ENCODE measurements around the gene MAN2B2. TPM values are rescaled to one million over a fixed set of nuclear protein-coding genes. Genes with fewer than 3 reads are reported as not detected.

The MAN2B2 gene
- total and polyA plus RNA-seq, 9 of the 15 experiments (the other 6 are each of a cell fraction or from before 2014, with no cell fraction given), result 0.21 to 8.8 (median 3.7) TPM

- Histone ChIP-seq H3K36me3 (ENCODE audit: control insufficient read depth, insufficient read depth, low read length) (no peaks in the 10 kb centered on the region), H3K9me1 (ENCODE audit: control insufficient read depth, insufficient read depth, low read length) (no peaks in the 10 kb centered on the region), H3K4me2 (ENCODE audit: insufficient read depth, low read length) (no peak overlapping the region), H3K79me2 (ENCODE audit: control insufficient read depth, insufficient read depth, low read length) (no peaks in the 10 kb centered on the region), H3K27me3 (ENCODE audit: control insufficient read depth in 2 of 2, insufficient read depth in 2 of 2, low read length in 2 of 2) (peaks cover 0 to 25% of the 10 kb centered on the region in 2 experiments; a peak in 1 of 5 replicates), H4K20me1 (replicated peaks; ENCODE audit: control insufficient read depth, insufficient read depth, low read length) (peaks cover 14% of the 10 kb centered on the region), H3K27ac (ENCODE audit: extremely low read depth, low read depth, low read length) (no peak overlapping the region), H3K4me3 (no peak overlapping the region), H3K9ac (ENCODE audit: insufficient read depth in 1 of 2, low read depth in 2 of 2, low read length in 2 of 2) (no peak overlapping the region), H3K4me1 (replicated peaks in 1 of 2; ENCODE audit: control insufficient read depth in 2 of 2, insufficient read depth in 2 of 2, low read length in 2 of 2) (no peaks in the 10 kb centered on the region), H3K9me3 (replicated peaks; ENCODE audit: control insufficient read depth, insufficient read depth, low read depth, low read length) (no peaks in the 10 kb centered on the region), H2AFZ (ENCODE audit: low read depth, low read length) (no peak overlapping the region)
- peak; percentile 64 for FAIRE-seq
- peak; percentile 51 to 61 (median 58) for DNase-seq (ENCODE audit: extremely low read depth in 1 of 4, low spot score in 3 of 4)
- peak; percentile 93 for ATAC-seq
- intact Hi-C loops (cut with micrococcal nuclease) (loop anchor here (5.0 to 10.0 kb wide), 4 partner anchors 129 to 524 kb away; no protein-coding TSS in a partner anchor), in situ Hi-C loops (cut with MboI) (no loop called here)
- ChIA-PET CTCF (ENCODE audit: low intra/inter-chr PET ratio) (interaction anchor here (0.6 to 0.7 kb wide), 2 partner anchors 14 to 144 kb away, joined by 3 to 4 read pairs; no protein-coding TSS in a partner anchor), POLR2A (interaction anchor here (1.0 kb wide), 1 partner anchor 128 kb away, joined by 4 read pairs; no protein-coding TSS in a partner anchor)
- no TSS peak for BruUV-seq (replicated peaks)
- WGBS (ENCODE audit: insufficient coverage, low coverage, missing lambda C conversion rate), result 6% methylated on average over 8 of the region's 8 CpGs
- TF ChIP-seq ZNF609 (CRISPR knock-in tag; IDR thresholded peaks at IDR 0.05; ENCODE audit: borderline replicate concordance), result no peak
- no peak for TF ChIP-seq ZC3H11A (IDR thresholded peaks at IDR 0.05; ENCODE audit: low read depth, low read length)
- TF ChIP-seq NONO (IDR thresholded peaks at IDR 0.05; ENCODE audit: low read depth in 2 of 2, low read length in 1 of 2), result no peak
- no peak for TF ChIP-seq E2F4 (CRISPR knock-in tag; IDR thresholded peaks at IDR 0.05; ENCODE audit: low read depth)
- no peak for TF ChIP-seq THAP7 (CRISPR knock-in tag; IDR thresholded peaks at IDR 0.05)
- peak; percentile 58 for TF ChIP-seq CTCFL (IDR thresholded peaks at IDR 0.05; ENCODE audit: borderline replicate concordance, insufficient read depth, low read depth, low read length, poor library complexity, severe bottlenecking)
- TF ChIP-seq SFPQ (IDR thresholded peaks at IDR 0.05; ENCODE audit: low read depth, low read length), result no peak
- TF ChIP-seq JUNB (CRISPR knock-in tag; conservative IDR thresholded peaks at IDR 0.05), result no peak
These were observed 26.6 kb upstream of the MAN2B2 start for GRCh38 chr4:6548201-6548881.

All from K562 (cell line).